GM20000 (cell line): ENCODE measurements around the gene EPN3.
A peak's percentile ranks its signal among the peaks of the same experiment; 100 is the strongest.

Experiments used
- DNase-seq: peaks from one replicate; pipeline ENCODE4 v3.0.0; 2012; ENCODE audit warnings: low spot score
- TF ChIP-seq, protein P1 (sequence below): IDR thresholded peaks from 2 replicates; pipeline ENCODE4 v1.5.1; 2012; ENCODE audit warnings: mild to moderate bottlenecking, control low read depth; ENCODE audit errors: extremely low read depth, missing control alignments

EPN3 gene

DNA sequence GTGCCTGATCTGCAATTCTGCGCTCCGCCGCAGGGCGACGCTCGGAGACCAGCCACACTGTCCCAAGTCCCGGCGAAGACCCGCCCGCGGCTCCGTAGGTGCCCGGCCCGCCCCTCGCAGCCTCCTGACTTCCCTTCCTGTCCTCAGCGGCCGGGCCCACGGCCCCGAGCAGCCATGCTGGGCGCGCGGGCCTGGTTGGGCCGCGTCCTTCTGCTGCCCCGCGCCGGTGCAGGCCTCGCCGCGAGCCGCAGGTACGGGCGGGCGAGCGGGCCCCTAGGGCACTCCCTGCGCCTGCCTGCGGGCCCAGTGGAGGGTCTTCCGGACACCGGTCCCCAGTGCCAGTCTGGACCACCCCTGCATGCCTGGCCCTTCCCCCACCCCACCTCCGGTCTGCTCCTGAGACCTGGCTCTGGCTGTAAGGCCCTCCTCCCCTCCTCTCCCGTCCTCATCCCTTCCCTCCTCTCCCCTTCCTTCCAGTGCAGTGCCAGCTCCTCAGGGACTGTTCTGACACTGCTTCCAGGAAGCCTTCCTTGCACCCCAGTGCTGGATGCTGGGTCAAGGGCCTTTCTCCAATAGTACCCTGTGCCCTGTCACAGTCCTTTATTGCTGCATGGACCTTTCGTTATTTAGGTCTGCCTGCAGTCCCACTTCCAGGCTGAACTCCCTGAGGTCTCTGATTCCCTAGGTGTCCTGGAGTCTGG, 14.7 kb downstream of the EPN3 start, which contains the start of gene SPATA20:
TSS of gene SPATA20 (plus strand) at position 140 of the 701 bp plus-strand sequence. CDS start at position 175, 35 bp downstream.
- DNase-seq, result peak; percentile 94
- TF ChIP-seq, protein P1, sequence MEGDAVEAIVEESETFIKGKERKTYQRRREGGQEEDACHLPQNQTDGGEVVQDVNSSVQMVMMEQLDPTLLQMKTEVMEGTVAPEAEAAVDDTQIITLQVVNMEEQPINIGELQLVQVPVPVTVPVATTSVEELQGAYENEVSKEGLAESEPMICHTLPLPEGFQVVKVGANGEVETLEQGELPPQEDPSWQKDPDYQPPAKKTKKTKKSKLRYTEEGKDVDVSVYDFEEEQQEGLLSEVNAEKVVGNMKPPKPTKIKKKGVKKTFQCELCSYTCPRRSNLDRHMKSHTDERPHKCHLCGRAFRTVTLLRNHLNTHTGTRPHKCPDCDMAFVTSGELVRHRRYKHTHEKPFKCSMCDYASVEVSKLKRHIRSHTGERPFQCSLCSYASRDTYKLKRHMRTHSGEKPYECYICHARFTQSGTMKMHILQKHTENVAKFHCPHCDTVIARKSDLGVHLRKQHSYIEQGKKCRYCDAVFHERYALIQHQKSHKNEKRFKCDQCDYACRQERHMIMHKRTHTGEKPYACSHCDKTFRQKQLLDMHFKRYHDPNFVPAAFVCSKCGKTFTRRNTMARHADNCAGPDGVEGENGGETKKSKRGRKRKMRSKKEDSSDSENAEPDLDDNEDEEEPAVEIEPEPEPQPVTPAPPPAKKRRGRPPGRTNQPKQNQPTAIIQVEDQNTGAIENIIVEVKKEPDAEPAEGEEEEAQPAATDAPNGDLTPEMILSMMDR, result peak; percentile 99

DNA sequence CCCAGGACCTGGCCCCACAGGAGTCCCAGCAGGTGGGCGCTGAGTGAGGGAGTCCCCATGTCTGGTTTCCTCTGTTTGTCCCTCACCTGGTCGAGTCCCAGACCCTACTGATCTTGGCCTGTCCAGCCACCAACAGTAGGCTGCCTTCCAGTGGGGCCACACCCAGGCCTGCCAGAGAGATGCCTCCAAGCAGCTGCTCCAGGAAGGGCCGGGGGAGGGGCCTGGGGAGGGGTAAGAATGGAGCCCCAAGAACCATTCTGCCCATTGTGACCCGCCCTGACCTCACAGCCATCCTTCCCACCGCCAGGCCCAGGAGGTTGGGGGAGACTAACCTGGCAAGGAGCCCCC, 15.2 kb downstream of the EPN3 start:
- TF ChIP-seq, protein P1, result no peak
- no peak for DNase-seq

DNA sequence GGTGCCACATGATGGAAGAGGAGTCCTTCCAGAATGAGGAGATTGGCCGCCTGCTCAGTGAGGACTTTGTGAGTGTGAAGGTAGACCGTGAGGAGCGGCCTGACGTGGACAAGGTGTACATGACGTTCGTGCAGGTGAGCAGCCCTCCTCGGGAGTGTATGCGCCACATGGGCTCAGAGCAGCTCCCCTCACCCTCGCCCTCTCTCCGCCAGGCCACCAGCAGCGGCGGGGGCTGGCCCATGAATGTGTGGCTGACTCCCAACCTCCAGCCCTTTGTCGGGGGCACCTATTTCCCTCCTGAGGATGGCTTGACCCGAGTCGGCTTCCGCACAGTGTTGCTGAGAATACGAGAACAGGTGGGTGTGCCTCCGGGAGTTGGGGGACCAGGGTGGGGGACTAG, 16.3 kb downstream of the EPN3 start:
- DNase-seq, result no peak
- TF ChIP-seq, protein P1, result no peak

DNA sequence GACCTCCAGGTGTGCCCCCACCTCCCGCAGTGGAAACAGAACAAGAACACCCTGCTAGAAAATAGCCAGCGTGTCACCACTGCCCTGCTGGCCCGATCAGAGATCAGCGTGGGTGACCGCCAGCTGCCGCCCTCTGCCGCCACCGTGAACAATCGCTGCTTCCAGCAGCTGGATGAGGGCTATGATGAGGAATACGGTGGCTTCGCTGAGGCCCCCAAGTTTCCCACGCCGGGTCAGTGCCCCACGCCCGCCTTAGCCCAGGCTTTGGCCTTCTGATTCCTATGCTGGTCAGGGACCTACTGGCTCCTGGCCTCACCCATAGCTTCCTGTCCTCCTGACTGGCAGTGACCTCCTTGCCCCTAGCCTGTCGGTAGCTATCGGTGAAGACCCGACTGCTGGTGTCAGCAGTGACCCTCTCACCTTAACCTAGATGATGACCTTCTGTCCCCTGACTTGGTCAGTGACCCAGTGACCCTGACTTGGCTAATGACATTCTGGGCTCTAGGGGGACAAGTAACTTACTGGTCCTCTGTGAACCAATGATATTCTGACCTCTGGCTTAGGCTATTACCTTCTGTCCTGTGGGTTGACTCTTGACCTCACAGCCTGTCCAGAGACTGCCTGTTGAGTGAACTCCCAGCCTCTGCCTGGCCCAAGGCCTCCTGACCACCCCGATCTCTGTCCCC, 16.9 kb downstream of the EPN3 start:
- TF ChIP-seq, protein P1, result no peak
- no peak for DNase-seq

DNA sequence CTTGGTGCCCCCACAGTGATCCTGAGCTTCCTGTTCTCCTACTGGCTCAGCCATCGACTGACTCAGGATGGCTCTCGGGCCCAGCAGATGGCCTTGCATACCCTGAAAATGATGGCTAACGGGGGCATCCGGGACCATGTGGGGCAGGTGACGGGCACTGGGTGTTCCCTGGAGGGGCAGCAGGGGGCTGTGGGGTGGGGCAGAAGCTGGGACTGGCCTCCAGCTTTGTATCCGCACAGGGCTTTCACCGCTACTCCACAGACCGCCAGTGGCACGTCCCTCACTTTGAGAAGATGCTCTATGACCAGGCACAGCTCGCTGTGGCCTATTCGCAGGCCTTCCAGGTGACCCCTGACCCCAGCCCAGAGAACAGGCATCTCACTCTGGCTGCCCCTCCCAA, 17.4 kb downstream of the EPN3 start:
- no peak for DNase-seq
- TF ChIP-seq, protein P1, result no peak

DNA sequence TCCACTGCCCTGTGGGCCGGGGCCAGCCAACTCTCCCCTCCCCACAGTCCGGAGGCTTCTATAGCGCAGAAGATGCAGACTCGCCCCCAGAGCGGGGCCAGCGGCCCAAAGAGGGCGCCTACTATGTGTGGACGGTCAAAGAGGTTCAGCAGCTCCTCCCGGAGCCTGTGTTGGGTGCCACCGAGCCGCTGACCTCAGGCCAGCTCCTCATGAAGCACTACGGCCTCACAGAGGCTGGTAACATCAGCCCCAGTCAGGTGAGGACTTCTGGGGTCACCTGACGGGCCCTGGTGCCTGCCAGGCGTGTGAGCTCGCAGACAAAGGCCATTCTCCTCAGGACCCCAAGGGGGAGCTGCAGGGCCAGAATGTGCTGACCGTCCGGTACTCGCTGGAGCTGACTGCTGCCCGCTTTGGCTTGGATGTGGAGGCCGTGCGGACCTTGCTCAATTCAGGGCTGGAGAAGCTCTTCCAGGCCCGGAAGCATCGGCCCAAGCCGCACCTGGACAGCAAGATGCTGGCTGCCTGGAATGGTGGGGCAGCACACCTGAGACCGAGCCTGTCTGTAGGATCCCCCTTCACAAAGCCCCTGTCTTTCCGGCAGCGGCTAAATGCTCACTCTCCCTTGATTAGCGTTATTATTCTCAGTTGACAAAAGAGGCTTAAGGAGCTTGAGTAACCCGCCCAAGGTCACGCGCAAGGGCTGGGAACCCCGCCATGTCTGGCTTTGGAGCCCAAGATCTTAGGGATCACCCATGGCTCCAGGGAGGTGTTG, 18.3 kb downstream of the EPN3 start:
- no peak for DNase-seq

More for the DNA sequence above, 18.3 kb downstream of the EPN3 start:
- TF ChIP-seq, protein P1, result peak; percentile 35
